Stomach smooth muscle (tissue), 2 donors: Measurements from ENCODE around the gene PRXL2B.
"Not testable (repeated sequence)": the region's sequence is repeated elsewhere in the genome, so short reads cannot be mapped to it uniquely, and the experiment has no call there.

Experiments used
- H3K27ac ChIP-seq: one replicate; pipeline ENCODE4 v1.7.0; 2013; ENCODE audit warnings: mild to moderate bottlenecking, low read length, inconsistent platforms
- H3K27me3 ChIP-seq, 2 donors: one replicate each; pipeline ENCODE4 v1.7.0; 2013; ENCODE audit warnings: low read length in 2 of 2; ENCODE audit not compliant: insufficient read depth in 2 of 2, control insufficient read depth in 1 of 2
- H3K36me3 ChIP-seq, 2 donors: one replicate each; pipeline ENCODE4 v1.7.0; 2013; ENCODE audit warnings: low read length in 2 of 2; ENCODE audit not compliant: control insufficient read depth in 2 of 2, insufficient read depth in 2 of 2
- H3K4me1 ChIP-seq: one replicate; pipeline ENCODE4 v1.7.0; 2013; ENCODE audit warnings: low read length; ENCODE audit not compliant: control insufficient read depth, insufficient read depth
- H3K4me3 ChIP-seq, 2 donors: one replicate each; pipeline ENCODE4 v1.7.0; 2013; ENCODE audit warnings: low read length in 2 of 2
- H3K9ac ChIP-seq, 2 donors: one replicate each; pipeline ENCODE4 v1.7.0; 2013; ENCODE audit warnings: low read length in 2 of 2, mild to moderate bottlenecking in 1 of 2
- H3K9me3 ChIP-seq, 2 donors: one replicate each; pipeline ENCODE4 v1.7.0; 2013; ENCODE audit warnings: low read length in 2 of 2; ENCODE audit not compliant: control insufficient read depth in 2 of 2
- donor health status: healthy.
- donor health status: Pancreatic carcinoma.

The PRXL2B gene

DNA sequence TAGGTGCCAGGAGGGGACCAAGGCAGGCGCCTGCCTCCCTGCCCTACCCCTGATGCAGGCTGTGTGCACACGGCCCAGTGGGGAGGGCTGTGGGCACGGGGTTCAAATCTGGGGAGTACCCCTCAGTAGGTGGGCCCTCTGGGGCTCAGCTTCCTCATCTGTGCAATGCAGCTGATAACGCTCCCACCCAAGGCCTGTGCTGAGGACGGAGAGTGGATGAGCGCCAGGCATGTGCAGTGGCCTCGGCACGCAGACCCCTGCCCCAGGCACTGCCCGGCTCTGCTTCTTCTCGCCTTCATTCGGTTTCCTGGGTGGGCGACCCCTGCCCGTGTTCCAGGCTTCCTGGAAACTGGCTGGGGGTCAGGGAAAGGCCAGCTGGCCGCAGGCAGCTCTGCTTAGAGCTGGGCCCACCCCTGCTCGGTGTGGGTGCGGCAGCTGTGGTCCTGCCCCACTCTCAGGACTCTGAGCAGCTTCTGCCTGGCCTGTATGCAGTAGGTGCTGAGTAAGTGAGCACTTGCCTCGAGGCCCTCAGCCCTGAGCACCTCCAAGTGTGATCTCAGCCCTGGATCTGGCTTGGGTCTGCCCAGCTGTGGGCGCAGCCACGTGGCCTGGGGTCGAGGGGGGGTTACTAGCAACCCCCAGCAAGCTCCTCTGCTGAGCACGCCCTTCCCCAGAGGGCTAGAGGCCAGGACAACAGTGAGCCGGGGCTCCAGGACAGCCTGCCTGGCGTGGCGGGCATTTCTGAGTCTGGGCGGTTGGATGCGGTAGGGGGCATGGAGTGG, 42.3 kb upstream of the PRXL2B start:
- Histone ChIP-seq H3K27me3 (peaks cover 18 to 59% of the 10 kb centered on the region in 2 donors), H3K27ac (no peak overlapping the region), H3K4me3 (no peak overlapping the region), H3K36me3 (no peaks in the 10 kb centered on the region), H3K9ac (no peak overlapping the region), H3K4me1 (peaks cover 50% of the 10 kb centered on the region), H3K9me3 (no peaks in the 10 kb centered on the region)

DNA sequence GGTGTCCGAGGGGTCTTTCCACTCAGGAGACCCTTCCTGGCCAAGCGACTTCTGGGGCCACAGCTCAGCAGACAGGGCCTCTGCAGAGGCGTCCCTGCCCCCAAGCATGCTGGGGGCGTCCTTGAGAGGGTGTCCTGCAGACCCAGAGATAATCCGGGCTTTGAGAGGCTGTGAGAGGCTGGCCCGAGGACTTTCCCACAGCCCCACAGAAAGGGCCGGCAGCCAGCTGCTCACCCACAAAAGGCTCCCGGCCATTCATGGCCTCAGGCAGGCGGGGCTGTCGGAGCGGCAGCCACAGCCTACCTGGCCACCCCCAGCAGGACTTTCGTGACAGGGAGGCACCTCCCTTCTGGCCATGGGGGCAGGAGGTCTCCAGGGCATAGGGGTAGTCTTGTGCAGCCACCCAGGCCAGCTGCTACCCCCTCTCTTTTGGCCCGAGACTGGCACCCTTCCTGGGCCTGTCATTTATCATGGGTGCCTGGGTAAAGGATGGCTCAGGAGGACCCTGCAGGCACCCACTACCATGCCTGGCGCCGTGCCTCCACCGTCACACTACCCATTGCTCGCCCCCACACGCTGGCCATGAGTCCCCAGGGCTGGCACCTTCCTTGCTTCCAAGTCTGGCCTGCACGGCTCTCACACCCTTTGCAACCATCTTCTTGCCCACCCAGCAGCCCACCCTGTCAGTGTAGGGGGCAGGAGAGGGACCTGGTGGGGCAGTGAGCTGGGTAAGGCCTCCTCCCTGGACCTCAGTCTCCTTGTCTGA, 41.5 kb upstream of the PRXL2B start:
- Histone ChIP-seq H3K27me3 (peaks cover 12 to 52% of the 10 kb centered on the region in 2 donors), H3K4me3 (no peak overlapping the region), H3K27ac (no peak overlapping the region), H3K9ac (no peak overlapping the region), H3K9me3 (no peaks in the 10 kb centered on the region), H3K4me1 (peaks cover 51% of the 10 kb centered on the region), H3K36me3 (no peaks in the 10 kb centered on the region)

DNA sequence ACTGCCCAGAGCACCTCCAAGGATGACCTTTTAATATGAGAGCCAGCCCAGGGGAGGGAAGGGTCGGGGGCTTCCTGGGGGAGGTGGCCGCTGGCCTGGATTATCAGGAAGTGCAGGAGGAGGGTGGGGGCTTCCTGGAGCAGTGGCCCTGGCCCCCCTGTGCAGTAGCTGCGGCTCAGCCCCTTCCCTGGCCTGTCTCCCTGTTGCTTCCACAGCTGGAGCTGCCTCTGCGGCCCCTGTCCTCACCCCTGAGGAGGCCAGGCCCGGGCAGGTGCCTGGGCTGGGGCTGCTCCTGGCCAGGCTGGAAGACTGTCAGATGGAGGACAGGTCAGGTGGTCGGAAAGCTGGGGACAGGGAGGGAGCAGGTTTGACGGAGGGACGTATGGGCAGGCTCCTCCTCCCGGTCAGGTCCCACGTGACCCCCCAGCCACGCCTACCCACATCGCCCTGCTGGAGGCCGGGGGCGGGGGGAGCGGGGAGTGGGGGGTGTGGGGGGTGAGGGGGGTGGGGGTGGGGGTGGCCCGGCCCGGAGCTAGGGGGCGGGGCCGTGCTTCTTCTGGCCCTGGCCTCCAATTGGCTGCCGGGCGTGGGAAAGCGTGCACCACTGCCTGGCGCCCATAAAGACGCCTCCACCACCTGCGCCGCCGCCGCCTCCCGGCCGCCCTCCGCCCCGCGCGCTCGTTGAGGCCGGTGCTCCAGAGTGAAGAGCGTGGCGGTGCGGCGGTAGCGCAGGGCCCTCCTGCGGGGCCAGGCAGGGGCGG, 40.6 kb upstream of the PRXL2B start:
- peak overlapping the region; percentile 41 for H3K27ac ChIP-seq
- peak overlapping the region in 1 of 2 donors; percentile 67 for H3K4me3 ChIP-seq
- no peaks in the 10 kb centered on the region for H3K36me3 ChIP-seq
- peaks cover 51% of the 10 kb centered on the region for H3K4me1 ChIP-seq
- peaks cover 12 to 49% of the 10 kb centered on the region in 2 donors for H3K27me3 ChIP-seq
- H3K9me3 ChIP-seq: no peaks in the 10 kb centered on the region
- no peak overlapping the region for H3K9ac ChIP-seq

DNA sequence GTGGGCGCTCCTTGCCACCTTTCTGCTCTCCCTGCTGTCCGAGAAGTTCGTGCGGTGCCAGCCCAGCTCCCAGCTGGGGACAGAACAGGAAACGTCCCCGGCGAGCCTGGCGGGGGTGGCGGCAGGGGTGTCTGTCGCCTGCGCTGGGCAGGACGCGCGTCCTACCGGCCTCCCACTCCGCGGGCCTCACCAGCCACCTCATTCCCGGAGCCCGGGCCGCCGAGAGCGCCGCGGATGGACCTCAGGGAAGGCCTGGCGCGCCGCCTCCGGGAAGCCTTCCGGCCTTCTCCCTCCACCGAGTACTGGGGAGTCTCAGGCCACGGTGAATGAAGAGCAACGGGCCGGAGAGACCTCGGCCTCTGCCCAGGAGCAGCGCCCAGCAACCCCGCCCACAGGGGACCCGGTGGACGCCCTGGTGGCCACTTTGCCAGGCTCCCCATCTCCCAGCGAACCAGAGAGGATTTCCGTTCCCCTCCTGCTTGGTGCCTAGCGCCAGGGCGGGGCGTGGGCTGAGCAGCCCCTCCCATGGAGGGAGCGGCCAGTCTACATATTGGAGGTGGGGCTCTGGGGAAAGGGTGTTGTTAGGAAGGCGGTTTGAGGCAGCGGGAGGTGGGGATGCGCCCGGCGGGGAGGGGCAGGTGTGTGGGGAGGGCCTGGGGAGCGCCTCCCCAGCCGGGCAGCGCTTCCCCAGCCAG, 39.9 kb upstream of the PRXL2B start:
- no peak overlapping the region for H3K9ac ChIP-seq
- H3K9me3 ChIP-seq: no peaks in the 10 kb centered on the region
- H3K4me1 ChIP-seq: peaks cover 51% of the 10 kb centered on the region
- peaks cover 10 to 46% of the 10 kb centered on the region in 2 donors for H3K27me3 ChIP-seq
- H3K4me3 ChIP-seq: peak overlapping the region in 1 of 2 donors; percentile 67
- no peaks in the 10 kb centered on the region for H3K36me3 ChIP-seq
- H3K27ac ChIP-seq: peak overlapping the region; percentile 77

DNA sequence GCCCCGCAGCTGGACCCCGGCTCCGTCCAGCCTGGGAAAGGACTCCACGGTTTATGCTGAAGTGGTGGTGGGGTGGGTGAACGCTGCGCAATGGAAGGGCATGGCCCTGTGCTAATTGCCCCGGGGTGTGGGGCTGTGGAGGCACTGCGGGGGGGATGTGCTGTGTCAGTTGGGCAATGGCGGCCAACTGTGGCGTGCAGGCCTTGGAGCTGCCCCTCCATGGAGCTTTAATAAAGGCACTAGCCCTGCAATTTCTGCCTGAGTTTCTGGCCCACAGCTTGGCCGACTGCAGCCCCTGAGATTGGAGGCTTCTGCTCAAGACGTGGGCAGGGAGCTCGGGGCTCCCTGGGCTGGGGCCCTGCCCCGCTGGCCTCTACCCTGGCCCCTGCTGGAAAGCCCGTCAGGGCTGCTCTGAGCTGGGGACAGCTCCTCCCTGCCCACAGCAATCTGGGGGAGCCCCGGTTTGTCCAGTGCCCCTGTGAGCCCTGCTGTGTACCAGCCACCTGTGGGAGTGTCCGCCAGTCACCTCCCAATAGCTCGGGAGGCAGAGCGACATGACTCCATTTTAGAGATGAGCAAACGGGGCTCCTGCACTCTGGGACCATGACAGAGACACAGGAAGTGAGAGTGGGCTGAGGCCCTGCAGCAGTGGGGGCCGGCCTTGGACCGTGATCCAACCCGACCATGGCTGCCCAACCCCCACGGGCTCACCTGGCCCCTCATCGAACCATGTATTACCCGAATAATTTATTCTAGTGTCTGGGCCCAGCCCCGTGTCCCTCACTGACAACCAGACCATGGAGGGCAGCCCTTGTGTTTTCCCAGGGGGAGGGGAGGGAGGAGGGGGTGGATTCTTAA, 39.1 kb upstream of the PRXL2B start:
- H3K4me1 ChIP-seq: peaks cover 51% of the 10 kb centered on the region
- H3K9me3 ChIP-seq: no peaks in the 10 kb centered on the region
- H3K36me3 ChIP-seq: no peaks in the 10 kb centered on the region
- peak overlapping the region in 1 of 2 donors; percentile 67 for H3K4me3 ChIP-seq
- H3K9ac ChIP-seq: no peak overlapping the region
- H3K27ac ChIP-seq: peak overlapping the region; percentile 77
- peaks cover 7 to 40% of the 10 kb centered on the region in 2 donors for H3K27me3 ChIP-seq

DNA sequence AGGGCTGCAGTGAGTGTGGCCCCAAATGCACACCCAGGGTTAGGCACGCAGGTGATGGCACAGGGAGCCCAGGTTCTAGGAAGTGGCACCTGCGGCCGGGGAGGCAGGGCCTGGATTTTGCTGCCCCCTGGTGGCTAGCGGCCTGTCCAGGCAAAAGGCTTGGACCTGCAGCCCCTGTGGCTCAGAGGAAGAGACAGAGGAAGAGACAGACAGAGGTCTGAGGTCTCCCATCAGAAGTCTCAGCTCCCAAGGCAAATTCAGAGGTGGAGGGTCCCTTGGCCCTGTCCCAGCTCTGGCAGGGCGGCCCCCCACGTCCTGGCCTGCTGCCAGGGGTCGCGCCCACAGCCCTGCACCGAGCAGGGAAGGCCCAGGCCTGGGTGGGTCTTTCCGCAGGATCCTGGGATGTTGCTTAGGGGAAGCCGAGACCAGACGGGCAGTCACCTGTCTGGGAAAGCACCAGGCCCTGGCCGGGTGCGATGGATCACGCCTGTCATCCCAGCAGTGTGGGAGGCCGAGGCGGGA, 38.4 kb upstream of the PRXL2B start:
- Histone ChIP-seq H3K4me3 (peak overlapping the region; percentile 1 to 67), H3K9me3 (no peaks in the 10 kb centered on the region), H3K27ac (peak overlapping the region; percentile 77), H3K4me1 (peaks cover 51% of the 10 kb centered on the region), H3K27me3 (peaks cover 5 to 39% of the 10 kb centered on the region in 2 donors), H3K36me3 (no peaks in the 10 kb centered on the region), H3K9ac (peak overlapping the region in 1 of 2 donors; percentile 55)

DNA sequence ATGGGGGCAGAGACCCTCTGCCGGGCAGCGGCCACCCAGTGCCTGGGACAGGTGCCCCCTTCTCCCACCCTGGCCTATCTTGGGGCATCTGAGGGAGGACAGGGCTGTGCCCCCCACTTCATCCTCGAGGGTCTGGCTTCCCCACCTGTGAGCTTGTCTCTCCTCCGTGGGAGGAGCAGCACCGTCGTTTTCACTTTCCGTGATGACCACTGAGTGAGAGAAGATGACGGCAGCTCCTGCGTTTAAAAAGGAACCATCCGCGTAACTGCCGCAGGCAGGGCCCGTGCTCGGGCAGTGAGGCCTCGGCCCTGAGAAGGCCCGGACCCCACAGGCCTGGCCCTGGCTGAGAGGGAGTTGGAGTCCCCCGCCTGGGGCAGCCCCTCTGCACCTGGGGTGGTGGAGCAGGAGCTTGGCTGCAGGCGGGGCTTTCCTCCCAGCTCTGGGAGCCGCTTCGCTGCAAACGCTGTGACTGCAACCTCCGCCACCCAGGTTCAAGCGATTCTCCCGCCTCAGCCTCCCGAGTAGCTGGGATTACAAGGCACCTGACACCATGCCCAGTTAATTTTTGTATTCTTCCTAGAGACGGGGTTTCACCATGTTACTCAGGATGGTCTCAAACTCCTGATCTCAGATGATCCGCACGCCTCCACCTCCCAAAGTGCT, 37.1 kb upstream of the PRXL2B start:
- not testable (repeated sequence) for H3K36me3 ChIP-seq, H3K4me3 ChIP-seq, H3K9me3 ChIP-seq
- H3K27ac ChIP-seq: peak overlapping the region; percentile 77
- peaks cover 44% of the 10 kb centered on the region for H3K4me1 ChIP-seq
- H3K27me3 ChIP-seq: peaks cover 3 to 28% of the 10 kb centered on the region in 2 donors
- H3K9ac ChIP-seq: peak overlapping the region in 1 of 2 donors; percentile 55

DNA sequence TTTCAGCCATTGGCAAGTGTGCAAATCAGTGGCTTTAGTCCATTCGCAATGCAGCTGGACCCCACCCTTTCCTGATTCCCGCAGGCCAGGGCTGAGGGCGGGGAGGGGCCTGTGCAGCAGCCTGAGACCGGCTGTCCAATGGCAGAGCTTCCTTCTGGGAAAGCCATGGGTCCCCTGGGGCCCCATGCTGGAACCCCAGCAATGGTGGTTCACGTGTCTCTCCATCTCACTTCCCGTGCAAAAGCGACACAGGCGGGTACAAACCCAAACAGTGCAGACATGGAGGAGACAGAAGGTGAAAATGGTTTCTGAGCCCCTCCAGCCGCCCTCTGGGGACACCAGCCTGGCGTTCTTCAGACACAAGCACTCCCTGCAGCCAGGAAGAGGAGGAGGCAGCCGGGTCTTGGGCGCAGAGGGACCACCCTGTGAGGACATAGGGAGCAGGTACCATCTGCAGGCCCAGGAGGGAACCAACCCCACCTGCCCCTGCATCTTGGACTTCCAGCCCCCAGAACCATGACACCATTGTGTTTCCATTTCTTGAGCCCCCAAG, 36.2 kb upstream of the PRXL2B start:
- peaks cover 44% of the 10 kb centered on the region for H3K4me1 ChIP-seq
- H3K27ac ChIP-seq, H3K4me3 ChIP-seq: not testable (repeated sequence)

DNA sequence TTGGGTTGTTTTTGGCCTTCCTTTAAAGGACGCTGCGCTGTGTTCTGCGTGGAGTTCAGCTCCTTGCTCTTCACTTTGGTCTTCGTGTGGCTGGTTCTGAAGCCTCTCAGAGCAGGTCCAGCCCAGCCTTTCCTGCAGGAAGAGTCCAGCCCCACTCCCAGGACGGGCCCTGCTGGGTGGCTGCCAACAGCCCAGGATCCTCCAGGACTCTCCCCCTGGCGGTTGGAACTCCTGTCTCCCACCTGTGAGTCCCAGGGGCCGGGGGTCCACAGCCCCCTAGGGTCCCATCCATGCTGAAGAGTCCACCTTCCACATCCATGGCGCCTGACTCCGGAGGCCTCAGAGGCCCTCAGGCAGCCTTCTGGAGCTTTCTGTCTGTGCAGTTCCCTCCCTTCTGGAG, 35.0 kb upstream of the PRXL2B start:
- H3K36me3 ChIP-seq, H3K27ac ChIP-seq, H3K9me3 ChIP-seq, H3K9ac ChIP-seq, H3K4me3 ChIP-seq: not testable (repeated sequence)
- Histone ChIP-seq H3K27me3 (peaks cover 3 to 17% of the 10 kb centered on the region in 2 donors), H3K4me1 (peaks cover 46% of the 10 kb centered on the region)

More for the DNA sequence above, 36.2 kb upstream of the PRXL2B start:
- not testable (repeated sequence) for H3K9ac ChIP-seq, H3K36me3 ChIP-seq, H3K9me3 ChIP-seq
- H3K27me3 ChIP-seq: peaks cover 3 to 25% of the 10 kb centered on the region in 2 donors
